ENCODE measurements around the gene FRYL.

- TF ChIP-seq CTCF (IDR thresholded peaks at IDR 0.05), result no peak
- TF ChIP-seq POLR2A (IDR thresholded peaks at IDR 0.05), result no peak
Observed at GRCh38 chr4:48798117-48798516, 18.0 kb upstream of the FRYL start.
